ENCODE results near the gene RBM19.

DNA sequence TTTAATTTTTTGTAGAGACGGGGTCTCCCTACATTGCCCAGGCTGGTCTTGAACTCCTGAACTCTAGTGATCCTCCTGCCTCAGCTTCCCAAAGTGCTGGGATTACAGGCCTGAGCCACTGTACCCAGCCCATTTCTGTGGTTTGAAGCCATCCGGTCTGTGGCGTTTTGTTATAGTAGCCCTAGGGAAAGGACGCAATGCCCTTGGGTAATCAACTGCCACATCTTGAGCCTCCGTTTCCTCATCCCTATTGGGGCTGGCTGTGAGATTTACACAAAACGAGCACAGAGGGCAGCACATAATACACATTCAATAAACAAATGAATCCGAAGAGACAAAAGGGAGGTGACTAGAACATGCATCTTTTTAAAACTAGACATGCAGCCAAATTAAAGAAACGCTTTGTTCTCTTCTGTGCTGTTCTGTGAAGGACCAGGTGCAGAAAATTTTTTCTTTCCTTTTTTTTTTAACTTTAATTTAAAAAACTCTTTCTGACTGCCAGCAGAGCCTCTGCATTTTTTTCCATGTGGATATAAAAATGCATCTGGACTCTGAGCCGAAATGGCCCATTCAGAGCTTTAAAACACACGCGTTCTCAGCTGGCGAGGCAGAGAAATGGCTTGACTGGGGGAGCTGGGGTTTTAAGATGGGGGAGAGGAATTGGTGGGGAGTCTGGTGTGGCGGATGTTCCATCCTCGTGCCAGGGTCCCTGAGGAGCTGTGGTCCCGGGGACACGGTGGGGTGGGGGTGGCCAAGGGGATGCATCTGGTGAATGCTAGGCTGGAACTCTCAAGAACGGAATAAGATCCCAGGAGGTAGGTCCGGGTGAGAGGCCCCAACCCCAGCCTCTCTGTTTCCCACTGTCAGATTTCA is 119.0 kb downstream of the RBM19 start:
- TF ChIP-seq ZNF384 (IDR thresholded peaks at IDR 0.05) (no peak), SUZ12 (IDR thresholded peaks at IDR 0.05) (no peak), ELF4 (IDR thresholded peaks at IDR 0.05) (no peak), LEF1 (IDR thresholded peaks at IDR 0.05; ENCODE audit: borderline replicate concordance) (no peak), FOXK2 (IDR thresholded peaks at IDR 0.05) (no peak), L3MBTL2 (conservative IDR thresholded peaks at IDR 0.05) (no peak), BHLHE40 (IDR thresholded peaks at IDR 0.05; ENCODE audit: borderline replicate concordance) (no peak), CTBP1 (IDR thresholded peaks at IDR 0.05; ENCODE audit: borderline replicate concordance) (no peak), FOXA1 (IDR thresholded peaks at IDR 0.05) (no peak), ARNT (IDR thresholded peaks at IDR 0.05) (no peak), HDGF (IDR thresholded peaks at IDR 0.05; ENCODE audit: borderline replicate concordance) (no peak), FOXM1 (IDR thresholded peaks at IDR 0.05; ENCODE audit: borderline replicate concordance) (no peak), SP1 (IDR thresholded peaks at IDR 0.05) (no peak)
